A172 (cell line): ENCODE data around the gene FGFR3. TPM values are rescaled to one million over a fixed set of nuclear protein-coding genes. Genes with fewer than 3 reads are reported as not detected.
A peak's percentile ranks its signal among the peaks of the same experiment; 100 is the strongest.

Experiments
- DNase-seq: peaks from one replicate; pipeline ENCODE4 v3.0.0-alpha.2; 2015; ENCODE audit warnings: low spot score
- total RNA-seq: library from RNA; depleted of rRNA; stranded (reverse); fragments of >200 nt; shearing (Covaris generic); gene quantifications from 2 replicates; pipeline ENCODE4 v1.2.3, GENCODE V29; 2014

FGFR3 gene
- total RNA-seq, 1 experiment from 2014 or later = 19.8 TPM

- no peak for DNase-seq
These were observed 9.1 kb downstream of the FGFR3 start for GRCh38 chr4:1802151-1802715.

DNA sequence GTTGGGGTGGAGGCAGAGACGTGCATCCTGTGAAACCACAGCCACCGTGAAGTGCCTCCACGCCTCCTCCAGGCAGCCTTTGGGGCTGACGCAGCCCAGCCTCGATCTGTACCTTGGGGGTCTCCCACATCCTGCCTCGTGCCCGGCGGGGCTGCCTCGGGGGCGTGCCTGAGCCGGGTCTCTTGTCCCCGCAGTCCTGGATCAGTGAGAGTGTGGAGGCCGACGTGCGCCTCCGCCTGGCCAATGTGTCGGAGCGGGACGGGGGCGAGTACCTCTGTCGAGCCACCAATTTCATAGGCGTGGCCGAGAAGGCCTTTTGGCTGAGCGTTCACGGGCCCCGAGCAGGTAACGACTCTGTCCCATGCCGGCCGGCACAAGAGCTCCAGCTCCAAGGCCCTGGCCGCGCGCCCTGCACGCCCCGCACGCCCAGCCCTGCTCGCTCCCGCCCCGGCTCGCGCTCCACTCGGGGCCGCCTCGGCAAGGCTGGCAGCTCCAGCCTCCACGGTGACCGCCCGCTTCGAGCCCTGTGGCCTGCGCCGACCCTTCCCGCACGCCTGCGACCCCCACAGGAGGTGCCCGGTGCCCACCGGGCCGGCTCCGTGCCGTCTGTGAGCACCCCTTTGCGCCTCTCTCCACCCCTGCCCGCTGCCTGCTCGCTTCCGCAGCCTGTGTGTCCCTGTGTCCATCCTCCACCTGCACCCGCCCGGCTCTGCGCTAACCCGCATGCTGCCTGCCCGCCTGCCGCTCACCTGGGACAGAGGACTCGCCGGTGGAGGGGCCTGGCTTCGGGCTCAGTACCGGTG, 9.8 kb downstream of the FGFR3 start:
- no peak for DNase-seq

GRCh38 chr4:1803523-1804423, 10.7 kb downstream of the FGFR3 start:
- no peak for DNase-seq

GRCh38 chr4:1804638-1805492, 11.8 kb downstream of the FGFR3 start:
- no peak for DNase-seq

- no peak for DNase-seq
These were observed 12.6 kb downstream of the FGFR3 start for GRCh38 chr4:1805493-1806222.

DNA sequence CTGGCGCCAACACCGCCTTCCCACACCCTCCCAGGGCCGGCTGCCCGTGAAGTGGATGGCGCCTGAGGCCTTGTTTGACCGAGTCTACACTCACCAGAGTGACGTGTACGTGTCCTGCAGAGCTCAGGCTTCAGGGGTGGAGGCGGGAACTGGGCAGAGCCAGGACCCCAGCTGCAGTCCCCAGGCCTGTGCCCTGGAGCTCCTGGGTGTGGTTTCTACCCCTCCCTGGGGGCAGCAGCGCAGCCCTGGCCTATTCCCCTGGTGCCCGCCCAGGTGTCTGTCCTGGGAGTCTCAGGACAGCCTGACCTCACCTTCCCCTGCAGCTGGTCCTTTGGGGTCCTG, 13.1 kb downstream of the FGFR3 start:
- no peak for DNase-seq

DNA sequence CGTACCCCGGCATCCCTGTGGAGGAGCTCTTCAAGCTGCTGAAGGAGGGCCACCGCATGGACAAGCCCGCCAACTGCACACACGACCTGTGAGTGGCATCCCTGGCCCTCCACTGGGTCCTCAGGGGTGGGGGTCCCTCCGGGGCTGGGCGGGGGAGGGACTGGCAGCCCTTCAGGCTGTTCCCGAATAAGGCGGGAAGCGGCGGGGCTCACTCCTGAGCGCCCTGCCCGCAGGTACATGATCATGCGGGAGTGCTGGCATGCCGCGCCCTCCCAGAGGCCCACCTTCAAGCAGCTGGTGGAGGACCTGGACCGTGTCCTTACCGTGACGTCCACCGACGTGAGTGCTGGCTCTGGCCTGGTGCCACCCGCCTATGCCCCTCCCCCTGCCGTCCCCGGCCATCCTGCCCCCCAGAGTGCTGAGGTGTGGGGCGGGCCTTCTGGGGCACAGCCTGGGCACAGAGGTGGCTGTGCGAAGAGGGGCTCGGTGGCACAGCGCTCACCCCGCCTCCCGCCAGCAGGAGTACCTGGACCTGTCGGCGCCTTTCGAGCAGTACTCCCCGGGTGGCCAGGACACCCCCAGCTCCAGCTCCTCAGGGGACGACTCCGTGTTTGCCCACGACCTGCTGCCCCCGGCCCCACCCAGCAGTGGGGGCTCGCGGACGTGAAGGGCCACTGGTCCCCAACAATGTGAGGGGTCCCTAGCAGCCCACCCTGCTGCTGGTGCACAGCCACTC, 13.7 kb downstream of the FGFR3 start:
- DNase-seq = no peak

GRCh38 chr4:1807332-1807777, 14.3 kb downstream of the FGFR3 start:
- DNase-seq = no peak

GRCh38 chr4:1808396-1808795, 15.3 kb downstream of the FGFR3 start:
- no peak for DNase-seq

- DNase-seq = no peak
These were observed 16.0 kb downstream of the FGFR3 start for GRCh38 chr4:1808851-1809753.

DNA sequence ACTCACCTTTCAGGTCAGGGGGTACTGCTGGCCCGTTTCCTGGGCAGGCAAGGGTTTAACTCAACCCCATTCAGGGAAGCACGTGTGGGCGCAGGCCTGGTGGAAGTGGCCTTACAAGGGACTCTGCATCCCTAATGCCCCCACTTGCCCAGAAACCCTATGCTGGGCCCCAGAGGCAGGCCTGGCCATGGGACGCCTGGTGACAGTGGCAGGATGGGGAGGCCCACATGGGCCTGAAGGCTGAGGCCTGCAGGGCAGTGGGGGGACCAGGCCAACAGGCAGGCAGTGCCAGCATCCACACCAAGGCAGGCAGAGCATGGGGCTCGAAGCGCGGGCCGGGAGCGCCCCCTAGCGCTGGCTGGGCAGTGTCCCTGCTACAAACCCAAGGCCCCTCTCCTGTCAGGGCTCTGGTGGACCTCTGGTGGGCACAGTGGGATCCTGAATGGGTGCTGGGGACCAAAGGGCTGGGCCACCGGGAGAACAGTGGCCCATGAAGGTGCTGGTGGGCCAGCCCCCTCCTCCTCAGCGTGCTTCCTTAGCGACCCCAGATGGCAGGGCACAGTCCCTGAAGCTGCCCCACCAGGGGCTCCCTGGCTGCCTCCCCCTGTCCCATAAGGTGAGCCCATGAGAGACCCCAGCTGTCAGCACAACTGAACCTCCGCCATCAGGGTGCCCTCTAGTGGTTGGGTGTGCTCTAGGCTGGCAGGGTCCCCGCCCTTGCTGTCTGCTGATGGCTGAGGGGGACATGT, 16.8 kb downstream of the FGFR3 start:
- peak; percentile 34 for DNase-seq

DNA sequence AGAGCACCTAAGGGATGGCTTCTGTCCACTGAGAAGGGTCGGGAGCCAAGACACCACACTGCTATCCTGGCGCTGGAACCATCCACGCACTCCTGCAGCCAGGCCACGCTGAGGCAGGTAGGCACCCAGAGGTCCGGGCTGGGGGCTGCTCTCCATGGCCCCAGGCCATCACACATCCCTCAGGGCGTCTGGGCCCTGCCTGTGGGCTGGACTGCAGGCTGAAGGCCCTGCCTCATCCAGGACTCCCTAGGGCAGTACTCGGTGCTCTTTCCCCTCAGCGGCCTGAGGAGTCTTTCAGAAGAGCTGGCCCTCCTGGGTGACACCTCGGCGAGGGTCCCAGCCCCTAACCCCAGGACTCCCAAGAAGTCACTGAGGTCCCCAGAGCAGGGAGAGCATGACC, 17.7 kb downstream of the FGFR3 start:
- no peak for DNase-seq

DNA sequence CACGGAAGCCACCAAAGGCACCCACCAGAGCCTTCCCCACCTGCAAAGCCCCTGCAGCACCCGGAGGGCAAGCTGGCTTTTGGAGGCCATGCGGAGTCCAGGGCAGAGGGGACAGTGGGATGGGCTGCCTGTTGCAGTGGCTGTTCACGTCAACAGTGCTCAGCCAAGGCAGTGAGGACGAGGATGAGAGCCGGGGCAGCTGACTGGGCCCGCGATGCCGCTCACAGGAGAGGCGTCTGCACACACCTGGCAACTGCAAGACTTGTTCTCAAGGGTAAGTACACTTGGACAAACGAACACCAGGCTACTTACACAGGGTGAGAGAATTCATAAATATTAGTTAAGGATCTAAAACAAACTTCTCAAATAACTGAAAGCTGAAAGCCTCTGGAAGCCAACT, 19.6 kb downstream of the FGFR3 start:
- DNase-seq = no peak

- DNase-seq = no peak
These were observed 20.1 kb downstream of the FGFR3 start for GRCh38 chr4:1813231-1813630.

DNA sequence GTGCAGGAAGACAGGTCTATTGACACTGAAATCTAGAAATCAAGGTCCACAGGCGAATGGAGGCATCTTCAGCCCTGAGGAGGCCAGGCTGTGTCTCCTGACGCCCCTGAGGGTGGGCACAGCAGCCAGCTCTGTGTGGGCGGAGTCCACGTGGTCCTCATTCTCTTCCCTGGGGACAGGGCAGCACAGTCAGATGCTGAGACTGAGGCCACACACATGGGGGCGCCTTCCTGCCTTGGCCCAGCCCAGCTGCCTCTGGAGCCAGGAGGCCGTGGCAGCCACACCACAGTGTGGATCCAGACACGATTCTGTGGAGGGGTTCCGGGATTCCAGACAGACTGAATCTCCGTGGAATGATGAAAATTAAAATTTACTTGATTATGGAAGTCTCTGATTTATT, 20.8 kb downstream of the FGFR3 start:
- DNase-seq = no peak

- DNase-seq = no peak
These were observed 21.4 kb downstream of the FGFR3 start for GRCh38 chr4:1814453-1814852.

DNA sequence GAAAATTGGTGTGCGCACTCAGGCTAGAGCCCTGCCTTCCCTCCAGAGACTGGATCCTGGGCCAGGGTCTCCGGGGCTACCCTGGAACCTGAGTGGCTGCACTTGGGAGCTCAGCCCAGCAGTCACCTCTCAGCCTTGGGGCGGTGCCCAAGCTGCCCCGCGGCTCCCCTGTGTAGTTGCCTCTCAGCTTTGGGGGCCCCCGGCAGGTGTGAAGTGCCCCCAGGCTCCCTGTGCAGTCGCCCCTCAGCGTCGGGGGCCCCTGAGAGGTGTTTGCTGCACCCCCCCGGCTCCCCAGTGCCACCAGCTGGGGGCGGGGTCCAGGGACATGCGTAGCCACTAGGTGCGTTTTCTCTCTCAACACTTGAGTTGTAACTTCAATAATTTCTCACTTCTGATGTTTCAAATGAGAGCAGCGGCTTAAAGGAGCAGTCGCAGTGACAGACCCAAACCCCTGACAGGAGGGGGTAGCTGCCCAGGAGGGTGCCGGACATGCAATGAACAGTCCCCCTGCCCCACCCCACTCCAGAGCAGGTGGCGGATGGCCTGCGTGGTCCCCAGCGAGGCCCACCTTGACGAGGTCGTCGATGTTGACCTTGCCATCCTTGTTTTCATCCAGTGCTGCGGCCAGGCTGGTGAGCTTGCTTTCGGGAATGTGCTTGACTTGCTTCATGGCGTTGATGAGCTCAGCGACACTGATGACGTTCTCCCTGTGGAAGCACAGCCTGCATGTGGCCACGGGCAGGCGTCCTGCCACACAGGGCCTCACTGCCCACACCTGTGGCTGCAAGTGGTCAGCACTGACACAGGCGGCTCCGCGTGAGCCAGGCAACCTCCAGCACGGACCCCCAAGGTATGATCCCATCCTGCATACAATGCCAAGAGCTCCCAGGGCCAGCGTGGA, 22.3 kb downstream of the FGFR3 start:
- no peak for DNase-seq
